HCT116 (cell line): Measurements from ENCODE around the gene LRATD1. TPM values are rescaled to one million over a fixed set of nuclear protein-coding genes. Genes with fewer than 3 reads are reported as not detected.

ENCODE experiments used
- ATAC-seq: fragments of 200-7000 bp; cut with Tn5 transposase; 2 replicates; pipeline ENCODE4 v1.9.1; 2020; ENCODE audit warnings: mild to moderate bottlenecking, moderate library complexity
- BruUV-seq: library from RNA; stranded (reverse); fragments of 400-500 nt; replicated peaks from 2 replicates; lab custom pipeline; 2021; lab: Mats Ljungman, UMichigan
- CTCF ChIA-PET: fragments of 300-600 bp; sonication (Branson Sonifier 250); formaldehyde crosslinking; loops from one replicate; lab custom pipeline; 2021; ENCODE audit warnings: antibody characterized with exemption; lab: Charles Lee
- POLR2A ChIA-PET: fragments of 300-600, 350-600 bp; sonication (Branson Sonifier 250); formaldehyde crosslinking; loops from one replicate; lab custom pipeline; 2021; ENCODE audit warnings: antibody characterized with exemption; lab: Charles Lee
- RAD21 ChIA-PET, 2 experiments: fragments of 300-600 bp; sonication (Branson Sonifier 250); formaldehyde crosslinking; loops; one replicate each; lab custom pipeline; 2023; ENCODE audit warnings: low total read pairs in 2 of 2; ENCODE audit not compliant: uncharacterized antibody in 2 of 2, unreplicated experiment in 2 of 2, low non-redundant PET in 1 of 2; lab: Charles Lee
- DNase-seq: peaks from one replicate; pipeline ENCODE4 v3.0.0-alpha.2; 2010; ENCODE audit warnings: low read depth, low spot score
- H2AFZ ChIP-seq: fragments of 200-600 bp; shearing (Covaris generic), sonication (generic); 2 replicates; pipeline ENCODE4 v1.6.1; 2017; ENCODE audit warnings: low read depth, mixed run types, mixed read lengths, antibody characterized with exemption, low read length; ENCODE audit not compliant: poor library complexity, severe bottlenecking
- H3K27ac ChIP-seq: 2 replicates; pipeline ENCODE4 v1.5.1; 2012; ENCODE audit warnings: low read depth, low read length
- H3K27me3 ChIP-seq: fragments of 200-600 bp; sonication (generic); 2 replicates; pipeline ENCODE4 v1.6.1; 2016; ENCODE audit warnings: mixed run types, low read length, mixed read lengths; ENCODE audit not compliant: insufficient read depth
- H3K36me3 ChIP-seq, 2 experiments: fragments of 200-500 bp in 1 of 2; fragments of 200-600 bp in 1 of 2; sonication (Bioruptor generic) in 1 of 2; sonication (generic) in 1 of 2; 2 replicates each; pipeline versions ENCODE4 v1.5.1 to v1.6.1; 2014 to 2016; ENCODE audit warnings: low read length in 2 of 2, inconsistent platforms in 1 of 2, mixed read lengths in 1 of 2, mixed run types in 1 of 2; ENCODE audit not compliant: insufficient read depth in 2 of 2, control insufficient read depth in 1 of 2
- H3K4me1 ChIP-seq, 2 experiments: fragments of 200-600 bp in 1 of 2; sonication (generic) in 1 of 2; 2 replicates each; pipeline versions ENCODE4 v1.5.1 to v1.6.1; 2012 to 2017; ENCODE audit warnings: low read length in 2 of 2, inconsistent platforms in 1 of 2, mild to moderate bottlenecking in 1 of 2, mixed read lengths in 1 of 2, mixed run types in 1 of 2, moderate library complexity in 1 of 2; ENCODE audit not compliant: insufficient read depth in 2 of 2, control insufficient read depth in 1 of 2
- H3K4me2 ChIP-seq: fragments of 200-600 bp; sonication (generic); 2 replicates; pipeline ENCODE4 v1.6.1; 2017; ENCODE audit warnings: mixed run types, low read length, mixed read lengths
- H3K4me3 ChIP-seq, 2 experiments: fragments of 200-600 bp in 1 of 2; sonication (generic) in 1 of 2; replicated peaks in 1 of 2; 2 replicates each; pipeline ENCODE4 v1.5.1; 2011 to 2016; ENCODE audit warnings: low read length in 2 of 2, control low read depth in 1 of 2, low read depth in 1 of 2, mild to moderate bottlenecking in 1 of 2, mixed read lengths in 1 of 2, mixed run types in 1 of 2
- H3K79me2 ChIP-seq: fragments of 200-600 bp; sonication (generic); 2 replicates; pipeline ENCODE4 v1.6.1; 2017; ENCODE audit warnings: mild to moderate bottlenecking, mixed run types, low read length, moderate library complexity, mixed read lengths; ENCODE audit not compliant: insufficient read depth
- H3K9ac ChIP-seq: fragments of 200-600 bp; sonication (generic); 2 replicates; pipeline ENCODE4 v1.6.1; 2016; ENCODE audit warnings: low read length, mixed read lengths
- H3K9me2 ChIP-seq: fragments of 200-600 bp; sonication (generic), shearing (Covaris generic); 2 replicates; pipeline ENCODE4 v1.6.1; 2017; ENCODE audit warnings: mixed run types, mild to moderate bottlenecking, moderate library complexity; ENCODE audit not compliant: insufficient read depth
- H3K9me3 ChIP-seq, 2 experiments: fragments of 200-500 bp in 1 of 2; fragments of 200-600 bp in 1 of 2; sonication (Bioruptor generic) in 1 of 2; sonication (generic) in 1 of 2; 2 replicates each; pipeline ENCODE4 v1.6.1; 2014 to 2017; ENCODE audit warnings: low read length in 2 of 2, mixed read lengths in 2 of 2, inconsistent platforms in 1 of 2, low read depth in 1 of 2, mild to moderate bottlenecking in 1 of 2, mixed run types in 1 of 2, moderate library complexity in 1 of 2; ENCODE audit not compliant: control insufficient read depth in 1 of 2, insufficient read depth in 1 of 2
- H4K20me1 ChIP-seq: fragments of 200-600 bp; sonication (generic), shearing (Covaris generic); 2 replicates; pipeline ENCODE4 v1.6.1; 2017; ENCODE audit warnings: mixed run types, mild to moderate bottlenecking, moderate library complexity; ENCODE audit not compliant: insufficient read depth
- CBX3 ChIP-seq: IDR thresholded peaks from 2 replicates; pipeline ENCODE4 v1.6.1; 2012; ENCODE audit warnings: low read depth
- ELF1 ChIP-seq: IDR thresholded peaks from 2 replicates; pipeline ENCODE4 v1.6.1; 2012; ENCODE audit warnings: low read depth, borderline replicate concordance
- EZH2phosphoT487 ChIP-seq: fragments of 200-600 bp; IDR thresholded peaks from 2 replicates; pipeline ENCODE4 v1.6.1; 2018; ENCODE audit warnings: antibody characterized with exemption, borderline replicate concordance
- JUND ChIP-seq: IDR thresholded peaks from 2 replicates; pipeline ENCODE4 v1.6.1; 2012
- SRF ChIP-seq: IDR thresholded peaks from 2 replicates; pipeline ENCODE4 v1.6.1; 2012; ENCODE audit warnings: low read depth
- YY1 ChIP-seq: IDR thresholded peaks from 2 replicates; pipeline ENCODE4 v1.6.1; 2011; ENCODE audit warnings: low read length, low read depth, moderate library complexity, mild to moderate bottlenecking; ENCODE audit not compliant: insufficient replicate concordance; ENCODE audit errors: extremely low read depth
- ZFX ChIP-seq: fragments of 450-650 bp; IDR thresholded peaks from 2 replicates; pipeline ENCODE4 v1.6.1; 2017
- ZNF274 ChIP-seq: fragments of 200-500 bp; sonication (Bioruptor generic); IDR thresholded peaks from 2 replicates; pipeline ENCODE4 v1.6.1; 2014; ENCODE audit warnings: mild to moderate bottlenecking, low read depth, low read length, inconsistent platforms
- intact Hi-C: fragments of 100-400 bp; cut with micrococcal nuclease; formaldehyde crosslinking; loops from 2 replicates; pipeline ENCODE4 v1.10.0; 2022
- total RNA-seq: library from RNA; stranded (reverse); gene quantifications from one replicate; pipeline ENCODE4 v1.2.1, GENCODE V29; 2021; ENCODE audit not compliant: unreplicated experiment
- TF ChIP-seq, protein P1 (sequence below): IDR thresholded peaks from 2 replicates; pipeline ENCODE4 v1.6.1; 2012
- TF ChIP-seq, protein P2 (sequence below), 3 experiments: fragments of 200-600 bp in 1 of 3; sonication (generic) in 1 of 3; IDR thresholded peaks in 2 of 3; conservative IDR thresholded peaks in 1 of 3; 2 replicates each; pipeline ENCODE4 v1.5.1; 2012 to 2017; ENCODE audit warnings: low read depth in 2 of 3, low read length in 2 of 3, antibody characterized with exemption in 1 of 3, borderline replicate concordance in 1 of 3, control low read depth in 1 of 3, mild to moderate bottlenecking in 1 of 3, mixed read lengths in 1 of 3, mixed run types in 1 of 3, moderate library complexity in 1 of 3; ENCODE audit not compliant: insufficient read depth in 1 of 3
- TF ChIP-seq, protein P3 (sequence below): IDR thresholded peaks from 2 replicates; pipeline ENCODE4 v1.6.1; 2011; ENCODE audit warnings: mild to moderate bottlenecking, low read length, moderate library complexity; ENCODE audit not compliant: insufficient replicate concordance; ENCODE audit errors: extremely low read depth
- TF ChIP-seq, protein P4 (sequence below): IDR thresholded peaks from 2 replicates; pipeline ENCODE4 v1.6.1; 2012; ENCODE audit warnings: low read depth

Gene LRATD1
- total RNA-seq, 1 experiment from 2014 or later: 0.07 TPM

DNA sequence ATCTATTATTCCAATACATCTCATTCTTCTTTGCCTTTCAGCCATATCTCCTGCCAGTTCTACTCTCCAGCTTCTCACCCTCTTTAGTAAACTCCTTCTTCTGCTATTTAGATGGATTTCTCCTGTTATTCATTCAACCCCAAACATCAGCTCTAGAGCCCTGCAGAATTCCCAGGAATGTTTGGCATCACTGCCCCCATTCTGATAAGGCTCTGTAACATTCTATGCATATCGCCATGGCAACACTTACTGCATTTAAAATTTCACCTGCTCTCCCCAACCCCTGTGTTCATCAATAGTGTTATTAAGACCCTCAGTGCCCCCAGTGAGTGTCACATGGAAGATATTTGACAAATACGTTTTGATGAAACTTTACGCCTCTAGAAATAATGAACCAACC, 28.6 kb downstream of the LRATD1 start:
- H3K79me2 ChIP-seq: no peaks in the 10 kb centered on the region
- intact Hi-C loops: no loop called here
- no peak overlapping the region for H3K4me3 ChIP-seq
- TF ChIP-seq CBX3 (no peak), ZFX (no peak), EZH2phosphoT487 (no peak)
- TF ChIP-seq, protein P1, sequence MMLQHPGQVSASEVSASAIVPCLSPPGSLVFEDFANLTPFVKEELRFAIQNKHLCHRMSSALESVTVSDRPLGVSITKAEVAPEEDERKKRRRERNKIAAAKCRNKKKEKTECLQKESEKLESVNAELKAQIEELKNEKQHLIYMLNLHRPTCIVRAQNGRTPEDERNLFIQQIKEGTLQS: no peak
- ATAC-seq (no peak), DNase-seq (no peak)
- no peaks in the 10 kb centered on the region for H3K27me3 ChIP-seq
- no peaks in the 10 kb centered on the region for H4K20me1 ChIP-seq
- H3K27ac ChIP-seq: no peak overlapping the region
- no peaks in the 10 kb centered on the region for H3K9me2 ChIP-seq
- POLR2A ChIA-PET: no interaction called here
- H3K36me3 ChIP-seq: no peaks in the 10 kb centered on the region
- CTCF ChIA-PET: no interaction called here
- H3K4me1 ChIP-seq: no peaks in the 10 kb centered on the region
- H3K4me2 ChIP-seq: no peak overlapping the region
- no peak overlapping the region for H3K9ac ChIP-seq
- BruUV-seq: no TSS peak
- RAD21 ChIA-PET: no interaction called here
- no peak overlapping the region for H2AFZ ChIP-seq
- peaks cover 4 to 10% of the 10 kb centered on the region in 2 experiments; a peak in 2 of 4 replicates for H3K9me3 ChIP-seq

DNA sequence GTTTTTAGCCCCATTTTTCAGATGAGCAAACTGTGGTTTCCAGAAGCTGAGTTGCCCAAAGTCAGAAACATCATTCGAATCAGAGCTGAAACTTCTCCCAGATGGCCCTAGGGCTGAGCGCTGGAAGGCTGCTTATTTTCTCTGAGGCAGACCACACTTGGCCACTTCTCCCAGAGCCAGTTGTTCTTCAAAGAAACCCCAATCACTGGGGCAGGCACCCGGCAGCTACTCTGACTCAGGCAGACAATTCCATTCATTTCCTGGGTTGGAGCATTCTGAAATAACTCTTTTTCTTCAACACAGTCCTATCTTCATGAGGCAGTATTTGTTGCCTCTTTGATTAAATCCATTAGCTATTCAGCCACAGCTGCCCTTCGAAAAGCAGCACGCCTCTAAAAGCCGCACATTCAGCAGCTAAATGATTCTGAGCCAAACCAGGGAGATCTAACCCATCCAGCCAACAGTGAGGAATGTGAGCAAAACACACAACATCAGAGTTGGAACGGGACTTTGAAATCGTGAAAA, 40.9 kb downstream of the LRATD1 start:
- Histone ChIP-seq H3K9me3 (peaks cover 5% of the 10 kb centered on the region in 2 experiments; a peak in 2 of 4 replicates), H3K4me3 (no peak overlapping the region), H3K4me2 (no peak overlapping the region), H3K9ac (no peak overlapping the region), H3K36me3 (no peaks in the 10 kb centered on the region), H3K27ac (no peak overlapping the region), H2AFZ (no peak overlapping the region), H3K9me2 (no peaks in the 10 kb centered on the region), H3K4me1 (no peaks in the 10 kb centered on the region), H4K20me1 (no peaks in the 10 kb centered on the region), H3K79me2 (no peaks in the 10 kb centered on the region), H3K27me3 (no peaks in the 10 kb centered on the region)
- ChIA-PET POLR2A (no interaction called here), RAD21 (no interaction called here), CTCF (no interaction called here)
- intact Hi-C loops: no loop called here
- ATAC-seq (no peak), DNase-seq (no peak)
- no TSS peak for BruUV-seq
- TF ChIP-seq ELF1: no peak
- TF ChIP-seq ZNF274: no peak
- TF ChIP-seq, protein P2, sequence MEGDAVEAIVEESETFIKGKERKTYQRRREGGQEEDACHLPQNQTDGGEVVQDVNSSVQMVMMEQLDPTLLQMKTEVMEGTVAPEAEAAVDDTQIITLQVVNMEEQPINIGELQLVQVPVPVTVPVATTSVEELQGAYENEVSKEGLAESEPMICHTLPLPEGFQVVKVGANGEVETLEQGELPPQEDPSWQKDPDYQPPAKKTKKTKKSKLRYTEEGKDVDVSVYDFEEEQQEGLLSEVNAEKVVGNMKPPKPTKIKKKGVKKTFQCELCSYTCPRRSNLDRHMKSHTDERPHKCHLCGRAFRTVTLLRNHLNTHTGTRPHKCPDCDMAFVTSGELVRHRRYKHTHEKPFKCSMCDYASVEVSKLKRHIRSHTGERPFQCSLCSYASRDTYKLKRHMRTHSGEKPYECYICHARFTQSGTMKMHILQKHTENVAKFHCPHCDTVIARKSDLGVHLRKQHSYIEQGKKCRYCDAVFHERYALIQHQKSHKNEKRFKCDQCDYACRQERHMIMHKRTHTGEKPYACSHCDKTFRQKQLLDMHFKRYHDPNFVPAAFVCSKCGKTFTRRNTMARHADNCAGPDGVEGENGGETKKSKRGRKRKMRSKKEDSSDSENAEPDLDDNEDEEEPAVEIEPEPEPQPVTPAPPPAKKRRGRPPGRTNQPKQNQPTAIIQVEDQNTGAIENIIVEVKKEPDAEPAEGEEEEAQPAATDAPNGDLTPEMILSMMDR (IDR thresholded peaks at IDR 0.05 in 2 of 3, conservative IDR thresholded peaks at IDR 0.05 in 1 of 3; ENCODE audit: borderline replicate concordance in 1 of 3, insufficient read depth in 1 of 3, low read depth in 2 of 3, low read length in 2 of 3): no peak
- TF ChIP-seq, protein P3, sequence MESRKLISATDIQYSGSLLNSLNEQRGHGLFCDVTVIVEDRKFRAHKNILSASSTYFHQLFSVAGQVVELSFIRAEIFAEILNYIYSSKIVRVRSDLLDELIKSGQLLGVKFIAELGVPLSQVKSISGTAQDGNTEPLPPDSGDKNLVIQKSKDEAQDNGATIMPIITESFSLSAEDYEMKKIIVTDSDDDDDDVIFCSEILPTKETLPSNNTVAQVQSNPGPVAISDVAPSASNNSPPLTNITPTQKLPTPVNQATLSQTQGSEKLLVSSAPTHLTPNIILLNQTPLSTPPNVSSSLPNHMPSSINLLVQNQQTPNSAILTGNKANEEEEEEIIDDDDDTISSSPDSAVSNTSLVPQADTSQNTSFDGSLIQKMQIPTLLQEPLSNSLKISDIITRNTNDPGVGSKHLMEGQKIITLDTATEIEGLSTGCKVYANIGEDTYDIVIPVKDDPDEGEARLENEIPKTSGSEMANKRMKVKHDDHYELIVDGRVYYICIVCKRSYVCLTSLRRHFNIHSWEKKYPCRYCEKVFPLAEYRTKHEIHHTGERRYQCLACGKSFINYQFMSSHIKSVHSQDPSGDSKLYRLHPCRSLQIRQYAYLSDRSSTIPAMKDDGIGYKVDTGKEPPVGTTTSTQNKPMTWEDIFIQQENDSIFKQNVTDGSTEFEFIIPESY: no peak
- TF ChIP-seq, protein P4, sequence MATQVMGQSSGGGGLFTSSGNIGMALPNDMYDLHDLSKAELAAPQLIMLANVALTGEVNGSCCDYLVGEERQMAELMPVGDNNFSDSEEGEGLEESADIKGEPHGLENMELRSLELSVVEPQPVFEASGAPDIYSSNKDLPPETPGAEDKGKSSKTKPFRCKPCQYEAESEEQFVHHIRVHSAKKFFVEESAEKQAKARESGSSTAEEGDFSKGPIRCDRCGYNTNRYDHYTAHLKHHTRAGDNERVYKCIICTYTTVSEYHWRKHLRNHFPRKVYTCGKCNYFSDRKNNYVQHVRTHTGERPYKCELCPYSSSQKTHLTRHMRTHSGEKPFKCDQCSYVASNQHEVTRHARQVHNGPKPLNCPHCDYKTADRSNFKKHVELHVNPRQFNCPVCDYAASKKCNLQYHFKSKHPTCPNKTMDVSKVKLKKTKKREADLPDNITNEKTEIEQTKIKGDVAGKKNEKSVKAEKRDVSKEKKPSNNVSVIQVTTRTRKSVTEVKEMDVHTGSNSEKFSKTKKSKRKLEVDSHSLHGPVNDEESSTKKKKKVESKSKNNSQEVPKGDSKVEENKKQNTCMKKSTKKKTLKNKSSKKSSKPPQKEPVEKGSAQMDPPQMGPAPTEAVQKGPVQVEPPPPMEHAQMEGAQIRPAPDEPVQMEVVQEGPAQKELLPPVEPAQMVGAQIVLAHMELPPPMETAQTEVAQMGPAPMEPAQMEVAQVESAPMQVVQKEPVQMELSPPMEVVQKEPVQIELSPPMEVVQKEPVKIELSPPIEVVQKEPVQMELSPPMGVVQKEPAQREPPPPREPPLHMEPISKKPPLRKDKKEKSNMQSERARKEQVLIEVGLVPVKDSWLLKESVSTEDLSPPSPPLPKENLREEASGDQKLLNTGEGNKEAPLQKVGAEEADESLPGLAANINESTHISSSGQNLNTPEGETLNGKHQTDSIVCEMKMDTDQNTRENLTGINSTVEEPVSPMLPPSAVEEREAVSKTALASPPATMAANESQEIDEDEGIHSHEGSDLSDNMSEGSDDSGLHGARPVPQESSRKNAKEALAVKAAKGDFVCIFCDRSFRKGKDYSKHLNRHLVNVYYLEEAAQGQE: no peak
- TF ChIP-seq SRF: no peak
- TF ChIP-seq EZH2phosphoT487: no peak
- TF ChIP-seq YY1: no peak
- no peak for TF ChIP-seq JUND
